Panc1 (cell line): Measurements from ENCODE around the gene FNDC10.

Source experiments
- POLR2AphosphoS5 ChIP-seq: IDR thresholded peaks from 2 replicates; pipeline ENCODE4 v1.6.1; 2012; ENCODE audit warnings: mild to moderate bottlenecking, low read depth, low read length, moderate library complexity
- SIN3A ChIP-seq: IDR thresholded peaks from 2 replicates; pipeline ENCODE4 v1.6.1; 2012; ENCODE audit warnings: low read depth, mild to moderate bottlenecking, low read length, moderate library complexity, borderline replicate concordance; ENCODE audit not compliant: insufficient read depth
- TCF7L2 ChIP-seq: IDR thresholded peaks from 2 replicates; pipeline ENCODE4 v1.6.1; 2011; ENCODE audit warnings: mild to moderate bottlenecking, low read depth, low read length, inconsistent platforms
- TF ChIP-seq, protein P1 (sequence below): fragments of 450-650 bp; IDR thresholded peaks from 2 replicates; pipeline ENCODE4 v1.5.1; 2017; ENCODE audit warnings: mild to moderate bottlenecking
- TF ChIP-seq, protein P2 (sequence below), 2 experiments: IDR thresholded peaks; 2 replicates each; pipeline ENCODE4 v1.6.1; 2011 to 2012; ENCODE audit warnings: low read depth in 2 of 2, control low read depth in 1 of 2, low read length in 1 of 2, mild to moderate bottlenecking in 1 of 2, moderate library complexity in 1 of 2; ENCODE audit not compliant: insufficient read depth in 1 of 2

DNA sequence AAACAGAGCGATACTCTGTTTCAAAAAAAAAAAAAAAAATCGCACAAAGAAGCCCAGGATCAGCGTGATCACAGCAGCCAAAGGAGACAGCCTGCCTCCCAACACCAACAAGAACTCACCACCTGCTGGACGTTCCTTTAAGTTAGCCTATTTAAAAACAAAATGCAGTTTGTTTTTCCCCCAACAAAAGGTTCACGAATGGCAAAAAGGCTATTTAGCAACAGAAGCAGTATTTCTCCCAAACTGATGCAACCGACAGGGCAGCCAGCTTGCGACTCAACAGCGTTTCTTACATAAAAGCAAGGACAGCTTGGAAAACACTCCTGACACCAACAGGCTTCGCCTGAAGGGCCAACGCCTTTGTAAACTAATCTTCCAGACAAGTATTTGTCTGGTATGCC, 32.0 kb downstream of the FNDC10 start:
- TF ChIP-seq, protein P1, sequence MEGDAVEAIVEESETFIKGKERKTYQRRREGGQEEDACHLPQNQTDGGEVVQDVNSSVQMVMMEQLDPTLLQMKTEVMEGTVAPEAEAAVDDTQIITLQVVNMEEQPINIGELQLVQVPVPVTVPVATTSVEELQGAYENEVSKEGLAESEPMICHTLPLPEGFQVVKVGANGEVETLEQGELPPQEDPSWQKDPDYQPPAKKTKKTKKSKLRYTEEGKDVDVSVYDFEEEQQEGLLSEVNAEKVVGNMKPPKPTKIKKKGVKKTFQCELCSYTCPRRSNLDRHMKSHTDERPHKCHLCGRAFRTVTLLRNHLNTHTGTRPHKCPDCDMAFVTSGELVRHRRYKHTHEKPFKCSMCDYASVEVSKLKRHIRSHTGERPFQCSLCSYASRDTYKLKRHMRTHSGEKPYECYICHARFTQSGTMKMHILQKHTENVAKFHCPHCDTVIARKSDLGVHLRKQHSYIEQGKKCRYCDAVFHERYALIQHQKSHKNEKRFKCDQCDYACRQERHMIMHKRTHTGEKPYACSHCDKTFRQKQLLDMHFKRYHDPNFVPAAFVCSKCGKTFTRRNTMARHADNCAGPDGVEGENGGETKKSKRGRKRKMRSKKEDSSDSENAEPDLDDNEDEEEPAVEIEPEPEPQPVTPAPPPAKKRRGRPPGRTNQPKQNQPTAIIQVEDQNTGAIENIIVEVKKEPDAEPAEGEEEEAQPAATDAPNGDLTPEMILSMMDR, result no peak
- TF ChIP-seq SIN3A, result no peak
- TF ChIP-seq, protein P2, sequence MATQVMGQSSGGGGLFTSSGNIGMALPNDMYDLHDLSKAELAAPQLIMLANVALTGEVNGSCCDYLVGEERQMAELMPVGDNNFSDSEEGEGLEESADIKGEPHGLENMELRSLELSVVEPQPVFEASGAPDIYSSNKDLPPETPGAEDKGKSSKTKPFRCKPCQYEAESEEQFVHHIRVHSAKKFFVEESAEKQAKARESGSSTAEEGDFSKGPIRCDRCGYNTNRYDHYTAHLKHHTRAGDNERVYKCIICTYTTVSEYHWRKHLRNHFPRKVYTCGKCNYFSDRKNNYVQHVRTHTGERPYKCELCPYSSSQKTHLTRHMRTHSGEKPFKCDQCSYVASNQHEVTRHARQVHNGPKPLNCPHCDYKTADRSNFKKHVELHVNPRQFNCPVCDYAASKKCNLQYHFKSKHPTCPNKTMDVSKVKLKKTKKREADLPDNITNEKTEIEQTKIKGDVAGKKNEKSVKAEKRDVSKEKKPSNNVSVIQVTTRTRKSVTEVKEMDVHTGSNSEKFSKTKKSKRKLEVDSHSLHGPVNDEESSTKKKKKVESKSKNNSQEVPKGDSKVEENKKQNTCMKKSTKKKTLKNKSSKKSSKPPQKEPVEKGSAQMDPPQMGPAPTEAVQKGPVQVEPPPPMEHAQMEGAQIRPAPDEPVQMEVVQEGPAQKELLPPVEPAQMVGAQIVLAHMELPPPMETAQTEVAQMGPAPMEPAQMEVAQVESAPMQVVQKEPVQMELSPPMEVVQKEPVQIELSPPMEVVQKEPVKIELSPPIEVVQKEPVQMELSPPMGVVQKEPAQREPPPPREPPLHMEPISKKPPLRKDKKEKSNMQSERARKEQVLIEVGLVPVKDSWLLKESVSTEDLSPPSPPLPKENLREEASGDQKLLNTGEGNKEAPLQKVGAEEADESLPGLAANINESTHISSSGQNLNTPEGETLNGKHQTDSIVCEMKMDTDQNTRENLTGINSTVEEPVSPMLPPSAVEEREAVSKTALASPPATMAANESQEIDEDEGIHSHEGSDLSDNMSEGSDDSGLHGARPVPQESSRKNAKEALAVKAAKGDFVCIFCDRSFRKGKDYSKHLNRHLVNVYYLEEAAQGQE (IDR thresholded peaks at IDR 0.05; ENCODE audit: insufficient read depth in 1 of 2, low read depth in 2 of 2, low read length in 1 of 2), result no peak
- no peak for TF ChIP-seq POLR2AphosphoS5
- no peak for TF ChIP-seq TCF7L2
